ENCODE data around the gene RGP1.

RGP1 gene

GRCh38 chr9:35774907-35775635 is 26.0 kb downstream of the RGP1 start:
- no peak for DNase-seq

GRCh38 chr9:35776018-35776417 is 26.9 kb downstream of the RGP1 start:
- no peak for DNase-seq

- DNase-seq: no peak
Observed at GRCh38 chr9:35778496-35778895, 29.4 kb downstream of the RGP1 start.

GRCh38 chr9:35781066-35781465 is 32.0 kb downstream of the RGP1 start:
- DNase-seq: no peak

- DNase-seq: no peak
Observed at GRCh38 chr9:35783418-35783817, 34.3 kb downstream of the RGP1 start.

GRCh38 chr9:35789541-35789940 is 40.5 kb downstream of the RGP1 start:
- no peak for DNase-seq

GRCh38 chr9:35790025-35790384 is 40.9 kb downstream of the RGP1 start:
- DNase-seq: no peak

- DNase-seq: peak; percentile 90
Observed at GRCh38 chr9:35790385-35791296, 41.6 kb downstream of the RGP1 start.

GRCh38 chr9:35791297-35791921 is 42.3 kb downstream of the RGP1 start, which contains the start of gene NPR2:
TSS of gene NPR2 (plus strand) at chr9:35791591. CDS start at chr9:35792409, 818 bp downstream.
- no peak for DNase-seq

GRCh38 chr9:35792024-35792813 is 43.1 kb downstream of the RGP1 start:
- DNase-seq: no peak

GRCh38 chr9:35792826-35793225 is 43.7 kb downstream of the RGP1 start:
- no peak for DNase-seq

- DNase-seq: no peak
Observed at GRCh38 chr9:35793461-35793860, 44.4 kb downstream of the RGP1 start.

- DNase-seq: no peak
Observed at GRCh38 chr9:35795695-35796094, 46.6 kb downstream of the RGP1 start.

GRCh38 chr9:35797311-35798109 is 48.4 kb downstream of the RGP1 start:
- DNase-seq: no peak

GRCh38 chr9:35798658-35799374 is 49.7 kb downstream of the RGP1 start:
- no peak for DNase-seq

GRCh38 chr9:35800530-35800929 is 51.4 kb downstream of the RGP1 start:
- no peak for DNase-seq

- DNase-seq: no peak
Observed at GRCh38 chr9:35801328-35802128, 52.4 kb downstream of the RGP1 start.

- no peak for DNase-seq
Observed at GRCh38 chr9:35806101-35806500, 57.0 kb downstream of the RGP1 start.

Data from NCI-H1694 (cell line).